Astrocyte of the spinal cord (primary cell): ENCODE results near the gene AHNAK.
A peak's percentile ranks its signal among the peaks of the same experiment; 100 is the strongest.

Experiments used
- DNase-seq: peaks from one replicate; pipeline ENCODE4 v3.0.0; 2011; ENCODE audit warnings: low read depth, low spot score
- H3K4me3 ChIP-seq: 2 replicates; pipeline ENCODE4 v1.5.1; 2011; ENCODE audit warnings: low read depth, mild to moderate bottlenecking, low read length, moderate library complexity
- CTCF ChIP-seq: IDR thresholded peaks from 2 replicates; pipeline ENCODE4 v1.5.1; 2012; ENCODE audit warnings: low read depth, mild to moderate bottlenecking, low read length, inconsistent platforms
- in situ Hi-C: cut with HindIII; loops from 2 replicates; pipeline ENCODE4 v1.10.0; 2017; ENCODE audit warnings: low sequenced_read_pairs

The AHNAK gene

GRCh38 chr11:62433141-62433903 lies 113.3 kb downstream of the AHNAK start:
- no peak for DNase-seq
- in situ Hi-C loops: no loop called here
- H3K4me3 ChIP-seq: no peak overlapping the region
- no peak for TF ChIP-seq CTCF

- no peak overlapping the region for H3K4me3 ChIP-seq
- TF ChIP-seq CTCF: no peak
- DNase-seq: no peak
- in situ Hi-C loops: no loop called here
Measured at GRCh38 chr11:62432695-62433094, 113.9 kb downstream of the AHNAK start.

- DNase-seq: peak; percentile 80
- in situ Hi-C loops: no loop called here
- no peak for TF ChIP-seq CTCF
- H3K4me3 ChIP-seq: no peak overlapping the region
Measured at GRCh38 chr11:62431171-62431901, 115.3 kb downstream of the AHNAK start.

GRCh38 chr11:62430425-62430824 lies 116.2 kb downstream of the AHNAK start:
- in situ Hi-C loops: no loop called here
- H3K4me3 ChIP-seq: no peak overlapping the region
- DNase-seq: no peak
- no peak for TF ChIP-seq CTCF

- TF ChIP-seq CTCF: no peak
- no peak overlapping the region for H3K4me3 ChIP-seq
- in situ Hi-C loops: no loop called here
- no peak for DNase-seq
Measured at GRCh38 chr11:62428871-62429560, 117.6 kb downstream of the AHNAK start.

- in situ Hi-C loops: no loop called here
- no peak for TF ChIP-seq CTCF
- peak; percentile 35 for DNase-seq
- no peak overlapping the region for H3K4me3 ChIP-seq
Measured at GRCh38 chr11:62427630-62428233, 118.9 kb downstream of the AHNAK start.
